RPMI8226 (cell line): ENCODE data around the gene LGALS9C.
"Not testable (repeated sequence)": the region's sequence is repeated elsewhere in the genome, so short reads cannot be mapped to it uniquely, and the experiment has no call there.

Experiments used
- DNase-seq: peaks from one replicate; pipeline ENCODE4 v3.0.0-alpha.2; 2015

Gene LGALS9C

DNA sequence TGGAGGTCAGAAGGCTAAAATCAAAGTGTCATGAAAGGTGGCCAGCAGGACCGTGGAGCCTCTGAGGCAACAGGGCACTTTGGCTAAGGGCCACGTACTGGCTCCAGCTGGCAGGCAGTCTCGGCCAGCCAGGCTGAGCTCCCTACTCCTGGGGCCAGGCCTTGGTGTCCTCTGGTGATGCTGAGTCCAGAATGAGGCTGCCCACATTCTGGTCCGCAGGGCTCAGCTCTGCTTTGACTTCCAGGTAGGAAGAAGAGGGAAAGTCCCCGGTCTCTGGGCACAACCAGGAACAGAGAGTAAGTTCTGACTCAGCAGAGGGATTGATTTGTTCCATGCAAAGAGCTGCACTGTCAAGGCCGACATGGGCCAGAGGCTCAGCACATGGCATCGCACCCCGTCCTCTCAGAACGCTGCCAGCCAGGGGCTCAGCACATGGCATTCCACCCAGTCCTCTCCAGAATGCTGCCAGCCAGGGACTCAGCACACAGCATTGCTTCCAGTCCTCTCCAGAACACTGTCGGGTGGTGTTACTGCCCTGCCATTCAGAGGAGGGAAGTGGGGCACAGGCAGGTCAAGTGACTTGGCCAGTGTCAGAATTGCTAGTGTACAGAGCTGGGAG is 2.5 kb downstream of the LGALS9C start:
- not testable (repeated sequence) for DNase-seq

DNA sequence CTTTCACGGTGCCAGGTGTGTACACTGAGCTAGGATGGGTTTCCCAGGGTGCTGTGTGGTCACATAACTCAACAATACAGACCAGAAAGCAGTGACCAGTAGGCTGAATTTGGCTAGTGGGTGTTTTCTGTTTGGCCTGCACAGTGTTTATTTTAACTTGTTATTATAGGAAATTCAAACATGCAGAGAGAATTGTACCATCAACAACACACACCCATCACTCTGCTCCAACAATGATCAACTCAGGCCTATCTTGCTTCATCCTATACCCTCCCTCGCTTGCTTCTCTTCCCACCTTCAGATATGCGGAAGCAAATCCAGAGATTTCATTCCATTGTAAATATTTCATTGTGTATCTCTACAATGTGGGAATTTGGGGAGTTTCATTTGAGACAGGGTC is 5.2 kb downstream of the LGALS9C start:
- DNase-seq: not testable (repeated sequence)

DNA sequence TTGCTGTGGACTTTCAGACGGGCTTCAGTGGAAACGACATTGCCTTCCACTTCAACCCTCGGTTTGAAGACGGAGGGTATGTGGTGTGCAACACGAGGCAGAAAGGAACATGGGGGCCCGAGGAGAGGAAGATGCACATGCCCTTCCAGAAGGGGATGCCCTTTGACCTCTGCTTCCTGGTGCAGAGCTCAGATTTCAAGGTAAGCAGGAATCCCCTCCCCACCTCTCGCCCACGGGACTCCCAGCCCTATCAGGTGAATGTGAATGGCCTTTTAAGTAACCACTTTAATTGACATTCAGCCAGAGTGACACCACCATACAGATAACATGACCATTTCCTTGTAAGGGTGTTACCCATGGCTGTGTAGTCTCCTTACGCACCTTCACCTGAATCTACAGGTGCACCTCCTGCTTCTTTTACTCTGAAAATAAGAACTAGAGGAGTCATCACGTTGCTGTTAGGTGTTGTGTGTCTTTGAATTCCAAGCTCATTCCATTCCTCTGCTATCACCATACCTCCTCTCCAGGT is 9.4 kb downstream of the LGALS9C start:
- not testable (repeated sequence) for DNase-seq

DNA sequence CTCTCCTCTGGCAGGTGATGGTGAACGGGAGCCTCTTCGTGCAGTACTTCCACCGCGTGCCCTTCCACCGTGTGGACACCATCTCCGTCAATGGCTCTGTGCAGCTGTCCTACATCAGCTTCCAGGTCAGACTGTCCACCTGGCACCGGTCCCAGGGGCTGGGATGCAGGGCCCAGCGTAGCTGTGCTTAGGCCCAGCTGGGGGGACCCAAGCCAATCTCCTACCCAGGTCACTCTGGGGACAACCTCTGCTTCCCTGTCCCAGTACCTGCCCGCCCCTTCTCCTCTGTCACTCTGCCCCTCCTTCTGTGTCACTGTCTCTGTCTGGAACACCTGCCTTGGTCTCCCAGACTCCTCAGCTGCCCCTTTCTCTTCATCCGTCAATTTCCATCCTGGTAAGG is 11.0 kb downstream of the LGALS9C start:
- not testable (repeated sequence) for DNase-seq

DNA sequence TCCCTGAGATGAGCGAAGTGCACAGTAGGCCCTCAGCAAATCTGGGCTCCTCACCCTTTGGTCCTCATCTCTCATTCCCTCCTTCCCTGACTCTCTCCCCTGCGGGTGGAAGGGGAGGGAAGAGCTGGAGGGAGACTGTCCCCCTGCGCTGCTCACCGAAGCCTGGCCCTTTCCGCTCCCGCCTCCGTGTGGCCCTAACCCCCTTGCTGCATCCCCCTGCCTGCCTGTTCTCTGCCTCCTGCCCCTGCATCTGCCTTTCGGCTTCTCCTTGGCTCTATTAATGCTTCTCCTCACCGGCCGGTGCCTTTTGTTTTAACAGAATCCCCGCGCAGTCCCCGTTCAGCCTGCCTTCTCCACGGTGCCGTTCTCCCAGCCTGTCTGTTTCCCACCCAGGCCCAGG is 12.0 kb downstream of the LGALS9C start:
- DNase-seq: not testable (repeated sequence)

DNA sequence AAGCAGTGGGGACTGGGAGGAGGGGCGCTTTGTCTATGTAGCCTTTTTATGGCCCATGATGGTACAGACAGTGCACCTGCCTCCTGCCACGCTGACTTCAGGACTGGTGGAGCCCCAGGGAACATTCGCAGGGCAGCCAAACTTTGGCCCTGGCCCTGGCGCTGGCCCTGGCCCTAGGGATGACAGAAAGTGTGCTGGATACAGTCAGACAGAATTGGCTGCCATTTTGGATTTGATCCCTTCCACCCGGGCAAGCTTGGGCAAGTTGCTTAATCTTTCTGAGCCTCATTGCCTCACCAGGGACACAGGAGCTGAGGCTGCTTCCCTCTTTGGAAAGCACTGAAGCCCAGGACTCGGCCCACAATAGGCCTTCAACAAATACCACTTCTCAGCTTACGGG is 13.4 kb downstream of the LGALS9C start:
- not testable (repeated sequence) for DNase-seq

DNA sequence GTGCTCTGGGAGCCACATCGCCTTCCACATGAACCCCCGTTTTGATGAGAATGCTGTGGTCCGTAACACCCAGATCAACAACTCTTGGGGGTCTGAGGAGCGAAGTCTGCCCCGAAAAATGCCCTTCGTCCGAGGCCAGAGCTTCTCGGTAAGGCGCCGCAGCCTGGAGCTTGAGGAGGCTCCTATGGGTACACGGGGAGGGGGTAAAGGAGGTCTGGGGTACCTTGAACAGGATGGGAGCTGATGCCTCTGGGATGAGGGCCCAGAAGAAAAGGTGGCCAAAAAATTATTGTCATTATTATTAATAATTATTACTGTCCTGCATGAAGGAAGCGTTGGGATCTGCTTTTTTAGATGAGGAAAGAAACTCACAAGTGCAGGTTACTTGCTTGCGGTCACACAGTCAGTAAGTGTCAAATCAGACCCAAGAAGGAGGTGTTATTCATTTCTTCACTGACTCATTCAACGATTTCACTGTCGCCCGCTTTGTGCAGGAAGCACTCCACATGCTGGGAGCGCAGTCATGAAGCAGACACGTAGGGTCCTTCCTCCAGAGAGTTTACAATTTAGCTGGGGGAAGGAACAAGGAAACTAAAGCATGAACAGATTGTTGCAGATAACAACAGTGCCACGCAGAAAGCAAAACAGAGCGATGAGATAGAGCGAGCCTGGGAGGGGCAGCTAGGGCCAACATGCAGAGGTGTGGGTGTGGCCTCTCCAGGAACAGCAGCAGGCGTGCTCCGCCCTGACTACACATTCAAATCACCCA is 16.3 kb downstream of the LGALS9C start:
- not testable (repeated sequence) for DNase-seq

DNA sequence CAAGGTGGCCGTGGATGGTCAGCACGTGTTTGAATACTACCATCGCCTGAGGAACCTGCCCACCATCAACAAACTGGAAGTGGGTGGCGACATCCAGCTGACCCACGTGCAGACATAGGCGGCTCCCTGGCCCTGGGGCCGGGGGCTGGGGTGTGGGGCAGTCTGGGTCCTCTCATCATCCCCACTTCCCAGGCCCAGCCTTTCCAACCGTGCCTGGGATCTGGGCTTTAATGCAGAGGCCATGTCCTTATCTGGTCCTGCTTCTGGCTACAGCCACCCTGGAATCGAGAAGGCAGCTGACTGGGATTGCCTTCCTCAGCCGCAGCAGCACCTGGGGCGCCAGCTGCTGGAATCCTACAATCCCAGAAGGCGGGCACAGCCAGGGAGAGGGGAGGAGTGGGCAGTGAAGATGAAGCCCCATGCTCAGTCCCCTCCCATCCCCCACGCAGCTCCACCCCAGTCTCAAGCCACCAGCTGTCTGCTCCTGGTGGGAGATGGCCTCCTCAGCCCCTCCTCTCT is 17.7 kb downstream of the LGALS9C start:
- not testable (repeated sequence) for DNase-seq

DNA sequence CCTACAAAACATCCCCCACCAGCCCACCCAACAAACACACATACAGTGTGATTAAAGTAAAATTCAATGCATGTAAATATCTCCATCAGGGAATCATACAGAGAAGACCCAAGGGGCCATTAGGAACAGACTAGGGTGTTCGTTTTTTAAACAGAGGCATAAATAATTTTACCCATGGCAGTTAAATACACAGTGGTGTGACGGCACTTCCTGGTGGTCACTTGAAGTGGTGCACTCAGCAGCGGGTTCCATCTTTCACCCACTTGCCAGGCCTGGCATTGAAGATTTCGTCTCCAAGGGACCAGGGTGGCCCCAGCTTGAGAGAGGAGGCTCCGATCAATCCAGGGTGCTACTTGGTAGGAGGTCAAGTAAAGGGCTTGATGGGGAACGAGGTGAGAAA is 20.5 kb downstream of the LGALS9C start:
- DNase-seq: not testable (repeated sequence)

DNA sequence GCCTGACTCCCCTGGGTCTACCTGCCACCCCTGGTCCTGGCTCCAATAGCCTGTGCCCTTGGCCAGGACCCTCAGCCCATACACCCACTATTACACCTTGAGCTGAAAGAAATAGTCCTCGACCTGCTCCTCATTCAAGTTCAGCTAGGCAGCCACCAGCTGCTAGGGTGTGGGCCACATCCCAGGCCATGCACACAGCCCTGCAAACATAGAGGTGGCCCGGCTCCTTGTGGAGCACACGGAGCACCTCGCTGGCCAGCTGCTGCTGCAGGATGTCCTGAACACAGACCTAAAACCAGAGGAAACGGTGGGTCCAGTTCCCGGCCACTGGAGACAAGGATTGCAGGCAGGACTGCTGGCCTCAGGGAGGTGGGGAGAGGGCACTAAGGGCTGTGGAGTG is 22.5 kb downstream of the LGALS9C start:
- not testable (repeated sequence) for DNase-seq

DNA sequence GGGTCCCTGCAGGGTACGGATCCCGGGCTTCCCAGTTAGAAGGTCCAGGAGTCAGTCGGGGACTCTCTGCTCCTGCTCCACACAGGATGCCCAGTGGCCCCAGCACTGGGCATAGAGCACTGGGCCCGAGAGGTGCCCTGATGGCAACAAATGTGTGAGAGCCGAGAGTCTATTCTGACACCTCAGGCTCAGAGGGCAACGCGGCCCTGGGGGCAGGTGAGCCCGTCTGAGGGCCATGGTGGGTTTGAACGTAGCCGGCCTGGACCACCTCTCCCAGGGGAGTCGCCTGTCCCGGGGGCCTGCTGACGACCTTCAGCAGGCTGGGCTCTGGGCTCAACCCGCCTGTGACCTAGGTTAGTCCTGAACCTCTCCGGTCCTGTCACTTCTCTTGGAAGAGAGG is 23.2 kb downstream of the LGALS9C start:
- DNase-seq: not testable (repeated sequence)

DNA sequence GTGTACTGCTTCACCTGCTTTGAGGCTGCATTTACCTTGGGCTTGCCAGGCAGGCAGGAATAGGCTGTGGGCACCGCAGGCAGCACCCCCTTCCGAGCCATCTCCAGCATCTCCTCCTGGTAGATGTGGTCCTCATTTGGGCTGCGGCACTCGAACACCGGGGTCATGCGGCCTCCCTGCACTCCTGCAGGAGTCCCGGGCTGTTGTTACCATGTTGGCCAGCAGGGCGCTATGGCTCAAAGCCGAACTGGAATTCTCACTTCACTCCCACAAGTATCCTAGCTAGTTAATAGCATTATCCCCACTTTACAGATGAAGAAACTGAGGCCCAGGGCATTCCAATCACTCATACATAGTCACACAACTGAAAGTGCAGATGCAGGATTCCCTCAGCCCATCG is 23.7 kb downstream of the LGALS9C start:
- not testable (repeated sequence) for DNase-seq

DNA sequence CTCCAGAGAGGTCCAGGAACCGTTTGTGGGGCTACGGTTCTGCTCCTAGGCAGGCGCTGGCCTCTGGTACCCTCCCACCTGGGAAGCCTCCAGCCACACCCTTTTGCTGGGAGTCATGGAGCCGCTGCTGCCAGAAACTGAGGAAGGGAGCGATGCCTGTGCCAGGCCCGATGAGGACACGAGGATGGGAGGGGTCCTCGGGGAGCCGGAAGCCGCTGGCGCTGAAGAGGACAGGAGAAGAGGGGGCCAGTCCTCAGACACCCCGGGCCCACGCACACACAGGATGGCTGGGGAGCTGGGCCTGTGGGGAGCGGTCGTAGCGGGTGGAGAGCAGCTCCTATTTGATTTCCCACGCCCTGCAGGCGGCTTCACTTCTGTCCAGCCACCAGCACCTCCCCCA is 24.2 kb downstream of the LGALS9C start:
- DNase-seq: not testable (repeated sequence)

DNA sequence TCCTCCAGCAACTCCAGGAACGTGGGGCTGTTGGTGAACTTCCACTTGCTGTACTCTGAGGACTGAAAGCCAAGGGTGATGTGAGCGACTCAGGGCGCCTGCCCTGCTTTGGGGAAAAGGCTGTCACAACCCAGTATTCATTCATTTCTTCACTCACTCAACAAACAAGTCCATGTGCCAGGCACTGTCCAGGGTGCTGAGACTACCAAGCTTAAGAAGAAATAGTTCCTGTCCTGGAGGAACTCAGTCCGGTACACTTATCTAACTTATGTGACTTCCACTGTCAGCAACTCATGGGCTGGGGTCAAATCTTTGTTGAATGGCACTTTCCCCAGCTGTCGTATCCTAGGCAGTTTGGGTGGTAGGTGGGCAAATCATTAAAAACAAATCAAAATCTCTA is 26.6 kb downstream of the LGALS9C start:
- not testable (repeated sequence) for DNase-seq

DNA sequence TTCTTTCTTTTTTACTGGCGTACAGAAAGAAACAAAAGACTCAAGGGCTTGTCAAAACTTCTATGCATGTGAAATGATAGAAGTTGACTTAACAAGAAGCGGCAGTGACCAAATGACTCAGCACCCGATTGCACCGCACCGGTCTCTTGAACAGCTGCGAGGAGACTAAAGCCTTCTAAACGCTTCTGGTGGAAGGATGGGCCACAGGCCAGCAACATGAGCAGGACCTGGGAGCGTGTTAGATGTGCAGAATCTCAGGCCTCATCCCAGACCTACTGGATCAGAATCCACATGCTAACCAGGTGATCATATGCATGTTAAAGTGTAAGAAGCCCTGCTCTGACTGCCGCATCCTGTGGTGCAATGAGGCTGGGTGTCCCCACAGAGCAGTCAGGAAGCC is 31.1 kb downstream of the LGALS9C start:
- not testable (repeated sequence) for DNase-seq

DNA sequence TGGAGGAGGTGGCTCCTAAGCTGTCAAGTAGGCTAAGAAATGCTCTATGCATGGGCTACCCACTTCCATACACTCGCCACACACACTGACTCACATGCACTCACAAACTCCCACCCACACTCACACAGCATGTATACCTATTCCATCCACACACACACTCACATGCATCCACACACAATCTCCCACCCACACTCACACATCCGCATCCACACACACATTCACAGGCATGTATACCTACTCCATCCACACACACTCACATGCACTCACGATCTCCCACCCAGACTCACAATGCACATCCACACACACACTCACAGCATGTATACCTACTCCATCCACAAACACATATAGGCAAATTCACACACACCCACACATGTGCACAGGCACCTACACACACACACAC is 32.1 kb downstream of the LGALS9C start:
- DNase-seq: not testable (repeated sequence)

DNA sequence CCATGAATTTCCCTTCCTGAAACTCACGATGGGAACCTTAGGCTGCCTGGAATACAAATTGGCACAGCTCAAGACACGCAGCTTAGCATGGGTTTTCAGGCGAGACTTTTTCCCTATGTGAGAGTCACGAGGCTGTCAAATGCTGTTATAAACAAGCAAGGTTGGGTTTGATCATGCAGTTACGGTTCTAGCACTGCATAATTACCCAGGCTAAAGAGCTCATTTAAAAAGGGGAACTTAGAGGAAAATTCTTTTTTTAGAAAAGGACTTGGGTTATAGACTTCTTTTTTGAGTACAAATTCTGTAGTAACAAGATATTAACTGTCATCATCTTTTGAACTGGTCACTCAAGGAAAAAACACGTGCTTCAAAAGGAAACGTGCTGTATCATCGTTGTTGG is 44.5 kb downstream of the LGALS9C start:
- not testable (repeated sequence) for DNase-seq

DNA sequence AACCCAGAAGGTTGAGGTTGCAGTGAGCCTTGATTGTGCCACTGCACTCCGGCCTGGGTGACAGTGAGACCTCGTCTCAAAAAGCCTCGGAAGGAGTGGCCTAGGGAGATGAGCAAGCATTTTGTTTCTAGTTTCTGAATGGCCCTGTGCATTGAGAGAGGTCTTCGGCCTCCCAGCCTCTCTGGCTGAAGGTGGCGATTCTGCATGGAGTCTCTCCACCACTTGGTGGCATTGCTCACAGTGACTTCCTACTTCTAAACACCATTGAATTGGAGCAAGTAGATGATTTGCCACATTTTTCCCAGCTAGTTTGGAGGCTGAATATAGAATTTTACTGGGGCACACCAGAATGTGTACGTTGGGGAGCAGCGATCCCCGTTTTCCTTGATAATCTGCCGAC is 48.4 kb downstream of the LGALS9C start:
- not testable (repeated sequence) for DNase-seq

DNA sequence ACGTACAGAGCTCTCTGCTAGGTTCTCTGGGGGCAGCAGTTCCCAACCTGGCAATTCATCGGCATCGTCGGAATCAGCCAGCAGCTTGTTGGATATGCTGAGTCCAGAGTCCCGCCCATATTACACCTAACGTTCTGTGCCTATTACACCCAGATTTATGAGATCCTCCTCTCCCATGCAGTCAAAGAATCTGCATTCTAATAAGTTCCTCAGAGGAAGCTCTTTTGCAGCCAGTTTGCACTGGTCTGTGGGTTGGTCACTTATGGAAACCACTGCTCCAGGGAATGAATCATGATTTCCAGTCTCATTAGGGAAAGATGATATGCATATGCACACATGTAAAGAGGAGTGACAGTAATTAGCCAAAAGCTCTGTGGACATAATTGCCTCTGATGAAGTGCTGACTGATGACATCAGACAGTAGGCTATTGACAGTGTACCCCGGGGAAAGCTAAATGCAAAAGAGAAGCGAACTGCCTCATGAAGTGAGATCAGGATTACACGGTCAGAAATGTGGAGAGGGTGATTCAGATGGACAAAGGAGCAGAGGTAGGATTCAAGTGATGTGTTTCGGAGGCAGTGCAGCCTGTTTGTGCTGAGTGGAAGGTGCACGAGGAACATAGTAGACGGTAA is 49.7 kb downstream of the LGALS9C start:
- DNase-seq: not testable (repeated sequence)

DNA sequence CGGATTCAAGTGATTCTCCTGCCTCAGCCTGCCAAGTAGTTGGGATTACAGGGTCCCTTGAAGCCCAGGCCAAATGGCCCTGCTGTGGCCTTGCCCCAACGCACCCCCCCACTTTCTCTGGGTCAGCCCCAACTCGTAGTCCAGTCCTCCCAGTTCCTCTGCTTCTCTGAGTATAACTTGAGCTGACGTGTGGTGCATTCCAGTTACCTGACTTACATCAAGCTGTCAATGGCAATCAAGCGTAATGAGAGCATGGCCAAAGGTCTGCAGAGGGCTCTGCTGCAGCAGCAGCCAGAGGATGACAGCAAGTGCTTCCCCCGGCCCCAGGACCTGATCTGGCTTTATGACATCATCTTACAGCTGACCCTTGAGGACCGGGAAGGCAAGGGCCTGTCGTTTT is 50.8 kb downstream of the LGALS9C start:
- not testable (repeated sequence) for DNase-seq

DNA sequence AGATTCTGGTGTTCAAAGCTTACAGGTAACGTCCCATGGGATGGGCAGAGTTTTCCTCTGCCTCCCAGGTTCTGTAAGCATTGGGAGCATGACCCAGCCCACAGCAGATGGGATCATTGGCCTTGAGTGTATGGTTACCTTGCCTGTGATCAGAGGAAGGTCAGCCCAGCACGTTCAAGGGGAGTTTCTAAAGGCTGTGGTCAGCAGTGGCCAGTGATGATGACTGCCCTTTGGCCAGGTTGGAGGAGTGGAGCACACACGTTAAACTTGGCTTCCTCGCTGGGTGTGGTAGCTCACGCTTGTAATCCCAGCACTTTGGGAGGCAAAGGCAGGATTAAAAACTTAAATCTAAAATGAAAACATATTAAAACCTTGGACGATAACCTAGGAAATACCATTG is 51.8 kb downstream of the LGALS9C start:
- DNase-seq: not testable (repeated sequence)

DNA sequence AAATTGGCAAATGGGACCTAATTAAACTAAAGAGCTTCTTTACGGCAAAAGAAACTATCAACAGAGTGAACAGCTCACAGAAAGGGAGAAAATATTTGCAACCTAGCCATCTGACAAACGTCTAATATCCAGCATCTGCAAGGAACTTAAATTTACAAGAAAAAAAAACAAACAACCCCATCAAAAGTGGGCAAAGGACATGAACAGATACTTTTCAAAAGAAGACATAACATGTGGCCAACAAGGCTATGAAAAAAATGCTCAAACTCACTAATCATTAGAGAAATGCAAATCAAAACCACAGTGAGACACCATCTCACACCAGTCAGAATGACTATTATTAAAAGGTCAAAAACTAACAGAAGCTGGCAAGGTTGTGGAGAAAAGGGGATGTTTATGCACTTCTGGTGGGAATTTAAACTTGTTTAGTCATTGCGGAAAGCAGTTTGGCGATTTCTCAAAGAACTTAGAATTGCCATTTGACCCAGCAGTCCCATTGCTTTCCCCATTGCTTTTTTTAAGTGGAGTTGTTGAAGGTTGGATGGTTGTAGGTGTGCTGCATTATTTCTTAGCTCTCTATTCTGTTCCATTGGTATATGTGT is 52.4 kb downstream of the LGALS9C start:
- DNase-seq: not testable (repeated sequence)

DNA sequence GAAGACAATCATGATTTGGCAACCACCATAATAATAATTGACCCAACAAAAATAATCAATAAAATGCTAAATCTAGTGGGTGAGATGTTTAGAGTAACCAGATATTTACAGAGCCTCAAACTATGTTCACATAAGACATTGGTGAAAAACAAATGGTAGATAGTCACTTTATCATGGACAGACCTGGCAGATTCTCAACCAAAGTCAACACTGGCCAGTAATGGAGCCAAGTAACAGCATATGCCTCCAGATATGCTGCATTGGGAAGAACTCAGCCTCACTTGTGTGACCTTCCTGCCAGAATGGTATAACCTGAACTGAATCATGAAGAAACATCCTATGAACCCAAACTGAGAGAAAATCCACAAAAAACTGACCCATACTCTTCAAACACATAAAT is 53.8 kb downstream of the LGALS9C start:
- DNase-seq: not testable (repeated sequence)
